ENCODE data around the gene CCDC149. TPM values are rescaled to one million over a fixed set of nuclear protein-coding genes. Genes with fewer than 3 reads are reported as not detected.

The CCDC149 gene
- 5.4 and 5.7 TPM in 2 replicates for total RNA-seq

DNA sequence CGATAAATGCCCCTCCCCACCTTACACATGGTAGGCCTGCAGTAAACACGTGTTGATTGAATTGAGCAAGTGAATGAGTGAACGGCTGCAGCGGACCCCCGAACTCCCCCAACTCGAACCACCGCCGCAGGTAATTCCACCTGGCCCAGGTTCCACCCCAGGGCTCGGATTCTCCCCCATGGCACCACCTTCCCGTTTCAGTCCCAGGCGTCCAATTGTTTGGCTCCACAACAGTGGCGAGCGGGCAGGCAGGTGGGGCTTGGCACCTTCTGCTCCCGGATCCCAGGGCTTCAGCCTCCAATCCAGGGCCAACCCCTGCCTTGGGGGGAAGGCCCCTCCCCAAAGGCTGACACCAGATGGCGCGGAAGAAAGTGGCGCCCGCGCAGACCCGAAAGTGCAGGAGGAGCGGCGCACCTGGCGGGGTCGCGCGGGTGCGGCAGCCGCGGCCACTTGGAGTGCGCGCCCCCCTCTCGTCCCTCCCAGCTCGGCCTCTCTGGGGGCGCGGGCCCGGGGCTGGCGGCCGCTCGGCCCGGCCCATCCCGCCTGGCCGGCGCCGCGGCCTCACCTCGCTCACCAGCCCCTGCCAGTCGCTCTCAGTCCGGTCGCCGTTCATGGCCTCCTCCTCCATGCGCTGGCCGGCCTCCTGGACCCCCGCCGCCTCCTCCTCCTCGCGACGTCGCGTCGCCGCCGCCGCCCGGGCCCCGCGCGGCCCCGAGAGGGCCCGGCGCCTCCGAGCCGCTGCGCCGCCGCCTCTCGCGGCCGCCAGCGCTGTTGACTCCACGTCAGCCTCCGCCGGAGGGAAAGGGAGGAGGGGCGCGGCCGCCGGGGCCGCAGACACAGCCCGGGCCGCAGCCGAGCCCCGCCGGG lies at the start of gene CCDC149:
TSS of gene CCDC149 (minus strand) at position 791 of the 867 bp plus-strand sequence. CDS start at position 613, 178 bp downstream.

DNA sequence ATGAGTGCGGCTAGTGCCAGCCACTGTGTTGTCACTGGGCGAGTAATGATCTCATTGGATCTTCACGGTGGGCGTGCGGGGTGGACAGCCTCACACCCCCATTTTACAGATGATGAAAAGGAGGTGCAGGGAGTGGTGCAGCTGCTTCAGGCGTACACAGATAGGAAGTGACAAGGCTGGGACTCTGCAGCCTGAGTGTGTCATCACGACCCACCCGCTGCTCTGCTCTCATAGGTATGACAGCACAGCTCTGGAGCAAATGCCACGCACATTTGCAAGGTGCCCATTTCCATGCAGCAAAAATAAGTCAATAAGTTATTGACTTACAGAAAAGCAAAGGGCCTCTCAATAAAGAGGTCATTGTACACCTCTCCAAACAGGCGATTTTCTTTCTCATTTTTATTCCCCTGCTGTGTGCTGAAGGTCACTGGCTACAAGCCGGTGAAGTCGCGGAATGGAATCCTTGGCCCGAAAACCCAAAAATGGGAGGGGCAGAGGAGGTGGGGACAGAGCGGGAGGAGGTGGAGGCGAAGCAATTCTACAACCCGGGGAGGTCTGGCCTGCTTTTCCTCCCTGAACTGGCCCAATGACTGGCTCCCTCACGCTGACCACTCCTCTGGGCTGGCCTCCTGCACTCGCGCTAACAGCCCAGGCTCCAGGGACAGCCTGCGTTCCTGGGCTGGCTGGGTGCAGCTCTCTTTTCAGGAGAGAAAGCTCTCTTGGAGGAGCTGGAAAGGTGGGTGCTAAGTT lies 117.8 kb downstream of the CCDC149 start, which contains the start of gene SOD3:
TSS of gene SOD3 (plus strand) at position 658 of the 750 bp plus-strand sequence. CDS start 3,949 bp downstream, outside the sequence.

Other genes starting within 250 kb of the CCDC149 start
- 23.6 and 32.6 TPM in 2 replicates for gene SOD3, start 117.5 kb downstream of the CCDC149 start, total RNA-seq
- 0.81 TPM in 1 of 2 replicates, not detected in the other for gene LGI2, start 117.9 kb upstream of the CCDC149 start, total RNA-seq
- gene SEPSECS, start 247.4 kb upstream of the CCDC149 start, total RNA-seq: 2.8 and 6.1 TPM in 2 replicates

Measured in cardiac atrium fibroblast (primary cell).